Stimulated activated memory B cell treated with anti-CD40 and anti-IgM and Interleukin-4, amounts not matched to agents 10 μg/mL and 1 μg/mL and 100 μg/mL, for 72 hours (primary cell): ENCODE results near the gene NDUFAF2.
"Not testable (repeated sequence)": the region's sequence is repeated elsewhere in the genome, so short reads cannot be mapped to it uniquely, and the experiment has no call there.

ENCODE experiments used
- ATAC-seq: fragments of 150-1000 bp; cut with Tn5 transposase; 2 replicates; pipeline ENCODE4 v1.10.0; 2021
- H3K27ac Mint-ChIP-seq: one replicate; pipeline ENCODE4 v1.8.0; 2022; ENCODE audit warnings: mild to moderate bottlenecking, mixed read lengths
- H3K27me3 Mint-ChIP-seq: one replicate; pipeline ENCODE4 v1.8.0; 2022; ENCODE audit warnings: mixed read lengths
- H3K36me3 Mint-ChIP-seq: one replicate; pipeline ENCODE4 v1.8.0; 2022; ENCODE audit warnings: mixed read lengths
- H3K4me1 Mint-ChIP-seq: one replicate; pipeline ENCODE4 v1.8.0; 2022; ENCODE audit warnings: mixed read lengths
- H3K4me3 Mint-ChIP-seq: one replicate; pipeline ENCODE4 v1.8.0; 2022; ENCODE audit warnings: mild to moderate bottlenecking, moderate library complexity, mixed read lengths
- H3K9me3 Mint-ChIP-seq: one replicate; pipeline ENCODE4 v1.8.0; 2022; ENCODE audit warnings: mixed read lengths

The NDUFAF2 gene

DNA sequence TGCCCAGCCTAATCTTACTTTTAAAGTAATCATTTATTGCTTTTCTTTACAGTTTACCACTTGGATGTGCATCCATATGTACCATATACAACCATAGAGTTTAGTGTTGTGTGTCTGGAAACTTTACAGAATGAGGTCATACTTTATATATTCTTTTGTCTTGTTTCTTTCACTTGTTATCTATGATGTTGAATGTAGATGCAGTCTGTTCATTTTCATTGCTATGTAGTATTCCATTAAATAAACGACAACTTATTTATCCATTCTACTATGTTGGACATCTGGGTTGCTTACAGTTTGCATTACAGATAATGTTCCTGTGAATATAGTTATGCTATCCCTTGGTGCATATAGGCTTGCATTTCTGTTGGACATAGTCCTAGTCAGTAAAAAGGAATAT is 238.5 kb downstream of the NDUFAF2 start:
- H3K27ac Mint-ChIP-seq: no peak overlapping the region
- H3K36me3 Mint-ChIP-seq: peaks cover 5% of the 10 kb centered on the region
- no peaks in the 10 kb centered on the region for H3K27me3 Mint-ChIP-seq

GRCh38 chr5:61184708-61185107 is 239.7 kb downstream of the NDUFAF2 start:
- no peak for ATAC-seq
- Mint-ChIP-seq H3K27ac (no peak overlapping the region), H3K27me3 (no peaks in the 10 kb centered on the region), H3K36me3 (peaks cover 5% of the 10 kb centered on the region), H3K4me1 (peaks cover 12% of the 10 kb centered on the region), H3K4me3 (no peak overlapping the region), H3K9me3 (peaks cover 9% of the 10 kb centered on the region)

More for the DNA sequence above, 238.5 kb downstream of the NDUFAF2 start:
- ATAC-seq: no peak
- H3K9me3 Mint-ChIP-seq: peaks cover 9% of the 10 kb centered on the region
- peaks cover 12% of the 10 kb centered on the region for H3K4me1 Mint-ChIP-seq
- no peak overlapping the region for H3K4me3 Mint-ChIP-seq

GRCh38 chr5:61186634-61187033 is 241.6 kb downstream of the NDUFAF2 start:
- H3K27ac Mint-ChIP-seq: no peak overlapping the region
- peaks cover 12% of the 10 kb centered on the region for H3K4me1 Mint-ChIP-seq
- peaks cover 9% of the 10 kb centered on the region for H3K36me3 Mint-ChIP-seq
- H3K4me3 Mint-ChIP-seq: no peak overlapping the region
- ATAC-seq: no peak
- H3K27me3 Mint-ChIP-seq: peaks cover 7% of the 10 kb centered on the region
- H3K9me3 Mint-ChIP-seq: peaks cover 9% of the 10 kb centered on the region

GRCh38 chr5:61187352-61187751 is 242.3 kb downstream of the NDUFAF2 start:
- Mint-ChIP-seq H3K36me3 (peaks cover 11% of the 10 kb centered on the region), H3K27me3 (peaks cover 10% of the 10 kb centered on the region), H3K9me3 (peaks cover 15% of the 10 kb centered on the region), H3K4me1 (peaks cover 12% of the 10 kb centered on the region)
- not testable (repeated sequence) for ATAC-seq, H3K4me3 Mint-ChIP-seq, H3K27ac Mint-ChIP-seq

GRCh38 chr5:61187826-61188225 is 242.8 kb downstream of the NDUFAF2 start:
- not testable (repeated sequence) for H3K4me3 Mint-ChIP-seq
- peaks cover 11% of the 10 kb centered on the region for H3K36me3 Mint-ChIP-seq

GRCh38 chr5:61198606-61199005 is 253.6 kb downstream of the NDUFAF2 start:
- no peak overlapping the region for H3K4me3 Mint-ChIP-seq
- no peak overlapping the region for H3K27ac Mint-ChIP-seq
- peaks cover 56% of the 10 kb centered on the region for H3K27me3 Mint-ChIP-seq
- peaks cover 6% of the 10 kb centered on the region for H3K36me3 Mint-ChIP-seq
- H3K4me1 Mint-ChIP-seq: no peaks in the 10 kb centered on the region
- peaks cover 15% of the 10 kb centered on the region for H3K9me3 Mint-ChIP-seq
- ATAC-seq: no peak

More at GRCh38 chr5:61187826-61188225, 242.8 kb downstream of the NDUFAF2 start:
- Mint-ChIP-seq H3K27me3 (peaks cover 10% of the 10 kb centered on the region), H3K9me3 (peaks cover 15% of the 10 kb centered on the region), H3K4me1 (peaks cover 12% of the 10 kb centered on the region)
- not testable (repeated sequence) for H3K27ac Mint-ChIP-seq, ATAC-seq

GRCh38 chr5:61200582-61201155 is 255.7 kb downstream of the NDUFAF2 start:
- H3K4me3 Mint-ChIP-seq: no peak overlapping the region
- peaks cover 6% of the 10 kb centered on the region for H3K36me3 Mint-ChIP-seq
- H3K27ac Mint-ChIP-seq: no peak overlapping the region
- no peaks in the 10 kb centered on the region for H3K4me1 Mint-ChIP-seq
- H3K9me3 Mint-ChIP-seq: peaks cover 15% of the 10 kb centered on the region
- ATAC-seq: peak; percentile 20
- H3K27me3 Mint-ChIP-seq: peaks cover 55% of the 10 kb centered on the region

DNA sequence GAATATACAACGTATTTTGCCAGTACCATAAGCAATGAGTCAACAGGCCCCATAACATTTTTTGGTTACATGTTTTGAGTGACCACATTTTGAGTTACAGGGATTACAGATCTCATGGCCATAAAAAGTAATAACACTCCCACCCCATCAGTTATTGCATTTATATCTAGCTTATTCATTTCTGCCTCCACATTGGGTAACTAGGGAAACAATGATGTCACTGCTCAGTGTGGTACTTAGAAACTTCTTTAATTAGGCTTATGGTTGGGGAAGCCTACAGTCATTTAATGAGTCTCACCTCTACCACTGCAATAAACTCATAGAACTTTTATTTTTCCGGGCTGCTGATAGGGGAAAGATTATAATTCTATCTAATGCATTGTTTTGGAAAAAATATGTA is 257.2 kb downstream of the NDUFAF2 start:
- Mint-ChIP-seq H3K27me3 (peaks cover 54% of the 10 kb centered on the region), H3K9me3 (peaks cover 20% of the 10 kb centered on the region), H3K4me1 (no peaks in the 10 kb centered on the region), H3K4me3 (no peak overlapping the region), H3K27ac (no peak overlapping the region), H3K36me3 (peaks cover 13% of the 10 kb centered on the region)
- ATAC-seq: no peak
